Left ventricle myocardium inferior (tissue), 1 donor: ENCODE data around the gene DNAI2. TPM values are rescaled to one million over a fixed set of nuclear protein-coding genes. Genes with fewer than 3 reads are reported as not detected.
A peak's percentile ranks its signal among the peaks of the same experiment; 100 is the strongest.

ENCODE experiments used
- DNase-seq: peaks from one replicate; pipeline ENCODE4 v3.0.0-alpha.2; 2020
- H3K27ac ChIP-seq: fragments of 200-600 bp; replicated peaks from 2 replicates; pipeline ENCODE4 v1.8.0; 2021
- H3K27me3 ChIP-seq: fragments of 200-600 bp; 2 replicates; pipeline ENCODE4 v1.8.0; 2021; ENCODE audit warnings: low read depth
- H3K36me3 ChIP-seq: fragments of 200-600 bp; 2 replicates; pipeline ENCODE4 v1.8.0; 2021
- H3K4me1 ChIP-seq: fragments of 200-600 bp; 2 replicates; pipeline ENCODE4 v1.8.0; 2021
- H3K4me3 ChIP-seq: fragments of 200-600 bp; 2 replicates; pipeline ENCODE4 v1.8.0; 2021; ENCODE audit warnings: mild to moderate bottlenecking, moderate library complexity
- H3K9me3 ChIP-seq: fragments of 200-600 bp; replicated peaks from 2 replicates; pipeline ENCODE4 v1.8.0; 2021
- CTCF ChIP-seq: fragments of 200-600 bp; IDR thresholded peaks from 2 replicates; pipeline ENCODE4 v1.8.0; 2021; ENCODE audit warnings: antibody characterized with exemption, mild to moderate bottlenecking, borderline replicate concordance
- intact Hi-C: fragments of 100-400 bp; cut with micrococcal nuclease; formaldehyde crosslinking; loops from one replicate; pipeline ENCODE4 v1.11.0; 2022
- total RNA-seq: library from RNA; stranded (reverse); fragmentation: NEBNext Ultra II Directional; extraction: Animal tissue kit (Norgen Biotek cat#: 25700); gene quantifications from one replicate; pipeline ENCODE4 v1.2.1, GENCODE V29; 2021
- donor health status: DM: no; HTN: yes; CAD: no; lungs with severe emphysema.

Gene DNAI2
- total RNA-seq, 1 donor from 2014 or later, result not detected

DNA sequence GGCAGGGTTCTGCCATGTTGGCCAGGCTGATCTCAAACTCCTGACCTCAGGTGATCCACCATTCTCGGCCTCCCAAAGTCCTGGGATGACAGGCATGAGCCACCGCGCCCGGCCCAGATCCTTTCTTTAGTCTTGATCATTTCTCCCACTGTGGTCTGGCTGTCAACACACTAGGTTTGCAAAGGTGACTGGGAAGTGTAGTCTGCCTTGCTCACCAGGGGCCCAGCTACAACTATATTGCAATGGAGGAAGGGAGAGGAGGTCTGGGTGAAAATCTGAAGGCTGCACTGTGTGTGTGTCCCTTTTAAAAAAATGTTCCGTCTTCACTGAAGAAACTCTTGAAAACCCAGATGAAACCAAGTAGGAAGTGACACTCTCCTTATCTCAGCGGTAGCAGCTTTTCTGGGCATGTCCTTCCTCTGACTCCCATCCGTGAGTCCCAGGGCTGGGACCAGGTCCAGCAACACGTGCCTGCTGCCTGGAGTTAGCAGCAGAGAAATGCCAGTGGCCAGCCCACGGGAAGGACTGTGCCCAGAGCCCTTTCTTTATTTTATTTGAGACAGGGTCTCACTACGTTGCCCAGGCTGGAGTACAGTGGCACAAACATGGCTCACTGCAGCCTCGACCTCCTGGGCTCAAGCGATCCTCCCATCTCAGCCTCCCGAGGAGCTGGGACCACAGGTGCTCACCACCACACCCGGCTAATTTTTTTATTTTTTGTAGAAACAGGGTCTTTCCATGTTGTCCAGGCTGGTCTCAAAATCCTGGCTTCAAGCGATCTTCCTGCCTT is 34.1 kb downstream of the DNAI2 start:
- DNase-seq, result peak; percentile 68
- intact Hi-C loops, result loop anchor here (10.0 kb wide), 2 partner anchors 47 to 187 kb away; no protein-coding TSS in a partner anchor
- peak overlapping the region; percentile 66 for H3K27ac ChIP-seq

GRCh38 chr17:74309902-74310301 is 35.9 kb downstream of the DNAI2 start:
- Histone ChIP-seq H3K9me3 (peaks cover 18% of the 10 kb centered on the region), H3K4me3 (no peak overlapping the region), H3K27ac (no peak overlapping the region), H3K36me3 (no peaks in the 10 kb centered on the region), H3K4me1 (peaks cover 12% of the 10 kb centered on the region), H3K27me3 (no peaks in the 10 kb centered on the region)
- DNase-seq, result no peak
- intact Hi-C loops, result loop anchor here (10.0 kb wide), 2 partner anchors 45 to 185 kb away; no protein-coding TSS in a partner anchor
- TF ChIP-seq CTCF, result no peak

More for the DNA sequence above, 34.1 kb downstream of the DNAI2 start:
- TF ChIP-seq CTCF, result no peak
- Histone ChIP-seq H3K4me1 (peaks cover 12% of the 10 kb centered on the region), H3K9me3 (peaks cover 24% of the 10 kb centered on the region), H3K4me3 (no peak overlapping the region), H3K27me3 (no peaks in the 10 kb centered on the region), H3K36me3 (no peaks in the 10 kb centered on the region)

GRCh38 chr17:74314877-74315276 is 40.8 kb downstream of the DNAI2 start:
- no peak for DNase-seq
- Histone ChIP-seq H3K36me3 (no peaks in the 10 kb centered on the region), H3K4me3 (no peak overlapping the region), H3K4me1 (no peaks in the 10 kb centered on the region), H3K9me3 (peaks cover 9% of the 10 kb centered on the region), H3K27me3 (no peaks in the 10 kb centered on the region), H3K27ac (no peak overlapping the region)
- TF ChIP-seq CTCF, result no peak
- intact Hi-C loops, result no loop called here

GRCh38 chr17:74316220-74316619 is 42.2 kb downstream of the DNAI2 start:
- intact Hi-C loops, result no loop called here
- TF ChIP-seq CTCF, result no peak
- no peaks in the 10 kb centered on the region for H3K4me1 ChIP-seq
- H3K27me3 ChIP-seq, result no peaks in the 10 kb centered on the region
- no peak overlapping the region for H3K27ac ChIP-seq
- no peaks in the 10 kb centered on the region for H3K36me3 ChIP-seq
- H3K9me3 ChIP-seq, result peaks cover 9% of the 10 kb centered on the region
- DNase-seq, result no peak
- H3K4me3 ChIP-seq, result no peak overlapping the region

DNA sequence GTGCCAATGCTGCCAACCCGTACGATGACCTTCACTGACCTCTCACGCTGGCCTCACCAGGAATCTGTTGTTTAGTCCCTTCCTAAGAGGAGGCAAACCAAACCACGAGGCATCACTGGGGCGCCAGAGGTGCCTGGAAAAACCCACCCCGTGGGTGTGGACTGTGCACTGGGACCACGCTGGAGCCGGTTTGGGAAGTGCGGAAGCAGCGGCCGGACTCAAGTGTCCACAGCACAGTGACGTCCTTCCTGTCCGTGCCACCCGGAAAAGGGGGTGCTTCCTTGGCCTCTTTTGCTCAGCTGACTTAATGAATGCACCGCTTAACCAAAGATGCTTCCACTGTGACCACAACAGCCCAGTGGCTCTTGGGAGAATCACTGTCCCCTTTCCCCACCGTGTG is 43.0 kb downstream of the DNAI2 start:
- H3K4me3 ChIP-seq, result peak overlapping the region; percentile 11
- TF ChIP-seq CTCF, result no peak
- no peaks in the 10 kb centered on the region for H3K27me3 ChIP-seq
- H3K27ac ChIP-seq, result peak overlapping the region; percentile 38
- peaks cover 9% of the 10 kb centered on the region for H3K9me3 ChIP-seq
- no peak for DNase-seq
- H3K36me3 ChIP-seq, result no peaks in the 10 kb centered on the region
- intact Hi-C loops, result no loop called here
- H3K4me1 ChIP-seq, result no peaks in the 10 kb centered on the region
